H1 (cell line): ENCODE results near the gene KIF22. TPM values are rescaled to one million over a fixed set of nuclear protein-coding genes. Genes with fewer than 3 reads are reported as not detected.
A peak's percentile ranks its signal among the peaks of the same experiment; 100 is the strongest.

Experiments used
- CTCF ChIA-PET: fragments of 300-600 bp; sonication (Branson Sonifier 250); formaldehyde crosslinking; loops from one replicate; lab custom pipeline; 2021; ENCODE audit not compliant: partially characterized antibody; lab: Charles Lee
- POLR2A ChIA-PET: fragments of 300-600 bp; sonication (Branson Sonifier 250); formaldehyde crosslinking; loops from one replicate; lab custom pipeline; 2021; ENCODE audit warnings: inconsistent platforms; ENCODE audit not compliant: partially characterized antibody; lab: Charles Lee
- DNase-seq, 2 experiments: peaks; one replicate each; pipeline versions ENCODE4 v3.0.0 to v3.0.0-alpha.2; 2010 to 2022; ENCODE audit warnings: low spot score in 2 of 2, low read depth in 1 of 2, mixed read lengths in 1 of 2
- FAIRE-seq: peaks from 2 replicates; lab custom pipeline; 2011; peaks lifted over from hg19 to GRCh38; lab: Jason Lieb, UNC
- H2AFZ ChIP-seq: 2 replicates; pipeline ENCODE4 v1.8.1; 2012; ENCODE audit warnings: low read length, inconsistent platforms
- H2AK5ac ChIP-seq: 2 replicates; pipeline ENCODE4 v1.6.1; 2013; ENCODE audit warnings: low read depth, low read length
- H2BK120ac ChIP-seq: replicated peaks from 2 replicates; pipeline ENCODE3; 2013; ENCODE audit warnings: low read depth, low read length, inconsistent platforms
- H2BK12ac ChIP-seq: 2 replicates; pipeline ENCODE4 v1.6.1; 2013; ENCODE audit warnings: low read depth, low read length
- H2BK15ac ChIP-seq: 2 replicates; pipeline ENCODE4 v1.6.1; 2013; ENCODE audit warnings: low read length
- H2BK20ac ChIP-seq: 2 replicates; pipeline ENCODE4 v1.6.1; 2013; ENCODE audit warnings: low read length
- H2BK5ac ChIP-seq: 2 replicates; pipeline ENCODE4 v1.6.1; 2013; ENCODE audit warnings: low read depth, low read length
- H3K14ac ChIP-seq: 2 replicates; pipeline ENCODE4 v1.6.1; 2013; ENCODE audit warnings: inconsistent platforms; ENCODE audit not compliant: insufficient read length
- H3K18ac ChIP-seq: 2 replicates; pipeline ENCODE4 v1.6.1; 2013; ENCODE audit warnings: low read length; ENCODE audit errors: extremely low read depth
- H3K23ac ChIP-seq: 2 replicates; pipeline ENCODE4 v1.6.1; 2013; ENCODE audit warnings: inconsistent platforms; ENCODE audit not compliant: insufficient read length
- H3K23me2 ChIP-seq: 2 replicates; pipeline ENCODE4 v1.6.1; 2013; ENCODE audit warnings: low read depth, low read length
- H3K27ac ChIP-seq: 2 replicates; pipeline ENCODE4 v1.6.1; 2011; ENCODE audit warnings: low read depth, low read length, inconsistent platforms
- H3K27me3 ChIP-seq, 4 experiments: replicated peaks in 1 of 4; 1 replicate in 1 of 4; 2 replicates in 3 of 4; pipeline versions ENCODE4 v1.6.1 to v1.8.1; 2011 to 2013; ENCODE audit warnings: low read length in 3 of 4, mild to moderate bottlenecking in 3 of 4, inconsistent platforms in 2 of 4, mixed read lengths in 2 of 4, moderate library complexity in 1 of 4; ENCODE audit not compliant: control insufficient read depth in 3 of 4, insufficient read depth in 3 of 4; ENCODE audit errors: extremely low read depth in 1 of 4
- H3K36me3 ChIP-seq, 4 experiments: 2 replicates each; pipeline versions ENCODE4 v1.6.1 to v1.8.1; 2011 to 2013; ENCODE audit warnings: mild to moderate bottlenecking in 4 of 4, low read length in 3 of 4, moderate library complexity in 2 of 4, control low read depth in 1 of 4, inconsistent platforms in 1 of 4; ENCODE audit not compliant: insufficient read depth in 4 of 4, control insufficient read depth in 2 of 4
- H3K4ac ChIP-seq: replicated peaks from 2 replicates; pipeline ENCODE3; 2013; ENCODE audit warnings: low read length, low read depth, mixed read lengths, inconsistent platforms; ENCODE audit not compliant: insufficient read length
- H3K4me1 ChIP-seq, 4 experiments: replicated peaks in 1 of 4; 1 replicate in 1 of 4; 2 replicates in 3 of 4; pipeline versions ENCODE4 v1.6.1 to v1.8.1; 2011 to 2013; ENCODE audit warnings: low read length in 3 of 4, inconsistent platforms in 2 of 4, mixed read lengths in 1 of 4; ENCODE audit not compliant: insufficient read depth in 4 of 4, control insufficient read depth in 3 of 4
- H3K4me2 ChIP-seq, 2 experiments: 2 replicates each; pipeline versions ENCODE4 v1.6.1 to v1.8.1; 2011 to 2013; ENCODE audit warnings: low read depth in 2 of 2, low read length in 2 of 2, control low read depth in 1 of 2, inconsistent platforms in 1 of 2, mild to moderate bottlenecking in 1 of 2; ENCODE audit not compliant: insufficient read depth in 1 of 2
- H3K4me3 ChIP-seq, 4 experiments: fragments of 200-600, 300-600 bp in 1 of 4; sonication (generic), shearing (Covaris generic), sonication (Bioruptor Twin) in 1 of 4; 2 replicates each; pipeline versions ENCODE4 v1.5.1 to v1.8.1; 2011 to 2016; ENCODE audit warnings: low read length in 4 of 4, low read depth in 3 of 4, control low read depth in 2 of 4, inconsistent platforms in 2 of 4, mild to moderate bottlenecking in 2 of 4, mixed read lengths in 1 of 4, moderate library complexity in 1 of 4; ENCODE audit not compliant: insufficient read depth in 2 of 4; ENCODE audit errors: extremely low read depth in 1 of 4
- H3K56ac ChIP-seq: replicated peaks from 2 replicates; pipeline ENCODE3; 2013; ENCODE audit warnings: low read depth, mild to moderate bottlenecking, mixed read lengths, low read length, inconsistent platforms; ENCODE audit not compliant: insufficient read length
- H3K79me1 ChIP-seq: 2 replicates; pipeline ENCODE4 v1.6.1; 2013; ENCODE audit warnings: low read depth, low read length, control low read depth
- H3K79me2 ChIP-seq, 2 experiments: 2 replicates each; pipeline versions ENCODE4 v1.6.1 to v1.8.1; 2012 to 2013; ENCODE audit warnings: low read length in 2 of 2, mild to moderate bottlenecking in 2 of 2, inconsistent platforms in 1 of 2; ENCODE audit not compliant: insufficient read depth in 2 of 2, control insufficient read depth in 1 of 2
- H3K9ac ChIP-seq, 4 experiments: replicated peaks in 1 of 4; 1 replicate in 1 of 4; 2 replicates in 3 of 4; pipeline versions ENCODE4 v1.6.1 to v1.8.1; 2011 to 2013; ENCODE audit warnings: low read depth in 3 of 4, low read length in 3 of 4, control low read depth in 2 of 4, mild to moderate bottlenecking in 2 of 4, moderate library complexity in 2 of 4, inconsistent platforms in 1 of 4; ENCODE audit errors: extremely low read depth in 1 of 4
- H3K9me3 ChIP-seq, 2 experiments: 2 replicates each; pipeline versions ENCODE4 v1.6.1 to v1.8.1; 2012 to 2013; ENCODE audit warnings: mild to moderate bottlenecking in 2 of 2, moderate library complexity in 2 of 2, control low read depth in 1 of 2, inconsistent platforms in 1 of 2, low read depth in 1 of 2, low read length in 1 of 2, mixed read lengths in 1 of 2; ENCODE audit not compliant: insufficient read depth in 2 of 2
- H4K20me1 ChIP-seq, 2 experiments: replicated peaks in 1 of 2; 2 replicates each; pipeline versions ENCODE3 to v1.8.1; 2011 to 2013; ENCODE audit warnings: inconsistent platforms in 2 of 2, low read length in 2 of 2, mild to moderate bottlenecking in 1 of 2; ENCODE audit not compliant: insufficient read depth in 2 of 2, control insufficient read depth in 1 of 2
- H4K5ac ChIP-seq: 2 replicates; pipeline ENCODE4 v1.6.1; 2013; ENCODE audit warnings: low read length, low read depth, mixed read lengths, inconsistent platforms; ENCODE audit not compliant: insufficient read length
- H4K8ac ChIP-seq: 2 replicates; pipeline ENCODE4 v1.8.0; 2013; ENCODE audit warnings: mild to moderate bottlenecking, moderate library complexity, low read length, inconsistent platforms; ENCODE audit not compliant: insufficient read depth; ENCODE audit errors: extremely low read depth
- H4K91ac ChIP-seq: replicated peaks from 2 replicates; pipeline ENCODE3; 2013; ENCODE audit warnings: low read length, mixed read lengths, inconsistent platforms; ENCODE audit not compliant: insufficient read length
- MAFK ChIP-seq: IDR thresholded peaks from 2 replicates; pipeline ENCODE4 v1.6.1; 2012; ENCODE audit warnings: low read depth, mild to moderate bottlenecking, improper control_type of control experiment, low read length
- POLR2AphosphoS5 ChIP-seq: IDR thresholded peaks from 2 replicates; pipeline ENCODE4 v1.6.1; 2011; ENCODE audit warnings: low read depth, low read length
- WGBS, 2 experiments: shearing (Covaris generic) in 1 of 2; methylation state at CpG; one replicate each; pipeline versions ENCODE4 v1.1.6 to v1.1.7; 2013 to 2015; ENCODE audit warnings: low lambda C conversion rate in 2 of 2, mixed read lengths in 2 of 2, inconsistent platforms in 1 of 2, low coverage in 1 of 2, missing lambda C conversion rate in 1 of 2; ENCODE audit not compliant: insufficient replicate concordance in 2 of 2, insufficient coverage in 1 of 2, insufficient read length in 1 of 2; ENCODE audit errors: extremely low coverage in 1 of 2, missing lambda C conversion rate in 1 of 2; 5-methylcytosine and 5-hydroxymethylcytosine counted together
- polyA plus RNA-seq, 7 experiments: library from polyadenylated mRNA; depleted of rRNA in 3 of 7; stranded (reverse) in 5 of 7; unstranded in 2 of 7; fragments of >200 nt in 5 of 7; fragments of 200-250 nt in 2 of 7; gene quantifications; 1 replicate in 5 of 7; 2 replicates in 1 of 7; 4 replicates in 1 of 7; pipeline versions ENCODE4 v1.2.1 to v1.2.3, GENCODE V29; 2011 to 2013; ENCODE audit warnings: missing spikeins in 2 of 7, mixed read lengths in 2 of 7
- total RNA-seq: library from RNA; stranded (reverse); fragmentation: NEBNext Ultra II Directional; extraction: Animal tissue kit (Norgen Biotek cat#: 25700); gene quantifications from 2 replicates; pipeline ENCODE4 v1.2.1, GENCODE V29; 2021

KIF22 gene
- total and polyA plus RNA-seq, 2 of the 8 experiments (the other 6 are each of a cell fraction or from before 2014, with no cell fraction given) = 139 to 142 TPM

GRCh38 chr16:29743475-29743826, 47.1 kb upstream of the KIF22 start:
- 88% methylated on average over 5 of the region's 5 CpGs; no CpG with 5 or more reads in 1 of the 2 experiments for WGBS, 2 experiments
- no peak overlapping the region for H2BK120ac ChIP-seq
- H3K23ac ChIP-seq = no peak overlapping the region
- H3K14ac ChIP-seq = no peak overlapping the region
- peaks cover 6 to 7% of the 10 kb centered on the region in 2 experiments; a peak in 2 of 4 replicates for H3K9me3 ChIP-seq
- no peak overlapping the region for H4K91ac ChIP-seq
- no peak overlapping the region for H2BK12ac ChIP-seq
- H4K5ac ChIP-seq = no peak overlapping the region
- H2BK20ac ChIP-seq = no peak overlapping the region
- DNase-seq (no peak), FAIRE-seq (no peak)
- H3K79me1 ChIP-seq = 0 out of 2 replicates have a peak, but pooled peaks cover 2% of the 10 kb centered on the region
- H2AFZ ChIP-seq = no peak overlapping the region
- H3K9ac ChIP-seq = no peak overlapping the region; a peak in 1 of 7 replicates
- no peak overlapping the region for H2AK5ac ChIP-seq
- H3K4me3 ChIP-seq = no peak overlapping the region
- ChIA-PET CTCF (interaction anchor here (1.2 to 1.7 kb wide), 4 partner anchors 22 to 52 kb away, joined by 3 to 5 read pairs (median 3); no protein-coding TSS in a partner anchor), POLR2A (interaction anchor here (0.6 to 4.0 kb wide), 13 partner anchors 9 to 61 kb away, joined by 3 to 25 read pairs (median 6); partner anchors contain the start of genes KIF22 and ZG16)
- H2BK15ac ChIP-seq = no peak overlapping the region
- H2BK5ac ChIP-seq = no peak overlapping the region
- H3K27ac ChIP-seq = no peak overlapping the region
- H3K27me3 ChIP-seq = no peaks in the 10 kb centered on the region
- no peaks in the 10 kb centered on the region for H3K79me2 ChIP-seq
- no peak overlapping the region for H3K4ac ChIP-seq
- H4K8ac ChIP-seq = no peak overlapping the region
- peaks cover 0 to 5% (median 0%) of the 10 kb centered on the region in 4 experiments; a peak in 3 of 8 replicates for H3K36me3 ChIP-seq
- H3K23me2 ChIP-seq = peaks cover 3% of the 10 kb centered on the region; the same call in 1 of the 2 replicates
- TF ChIP-seq POLR2AphosphoS5 (0 out of 2 replicates have a peak, but pooled peaks have one; percentile 24), MAFK (no peak)
- H3K56ac ChIP-seq = no peak overlapping the region
- no peak overlapping the region for H3K18ac ChIP-seq
- no peak overlapping the region for H3K4me2 ChIP-seq
- peaks cover 0 to 4% (median 2%) of the 10 kb centered on the region in 4 experiments; a peak in 4 of 7 replicates for H3K4me1 ChIP-seq
- peaks cover 12 to 18% of the 10 kb centered on the region in 2 experiments for H4K20me1 ChIP-seq
